Activated naive CD8-positive, alpha-beta T cell treated with anti-CD3 and anti-CD28 coated beads, Interleukin-2, amount 10 ng/mL, durations not matched to agents 7 days and 5 days (primary cell): ENCODE measurements around the gene SARM1. TPM values are rescaled to one million over a fixed set of nuclear protein-coding genes. Genes with fewer than 3 reads are reported as not detected.

Source experiments
- ATAC-seq: fragments of 150-1000 bp; cut with Tn5 transposase; one replicate; pipeline ENCODE4 v1.10.0; 2021; ENCODE audit warnings: low read depth, moderate library complexity
- POLR2A ChIA-PET: fragments of 350-600 bp; sonication (Branson Sonifier 250); formaldehyde crosslinking; loops from one replicate; lab custom pipeline; 2021; ENCODE audit warnings: antibody characterized with exemption; lab: Charles Lee
- DNase-seq: peaks from one replicate; pipeline ENCODE4 v3.0.0; 2021
- H3K27ac Mint-ChIP-seq: one replicate; pipeline ENCODE4 v1.8.0; 2022; ENCODE audit warnings: mild to moderate bottlenecking, mixed read lengths
- H3K27me3 Mint-ChIP-seq: one replicate; pipeline ENCODE4 v1.8.0; 2022; ENCODE audit warnings: mild to moderate bottlenecking, moderate library complexity, mixed read lengths
- H3K36me3 Mint-ChIP-seq: one replicate; pipeline ENCODE4 v1.8.0; 2021; ENCODE audit warnings: mild to moderate bottlenecking, mixed read lengths
- H3K4me1 Mint-ChIP-seq: one replicate; pipeline ENCODE4 v1.8.0; 2021; ENCODE audit warnings: mixed read lengths
- H3K4me3 Mint-ChIP-seq: one replicate; pipeline ENCODE4 v1.8.0; 2022; ENCODE audit warnings: mild to moderate bottlenecking, moderate library complexity, mixed read lengths
- H3K9me3 Mint-ChIP-seq: one replicate; pipeline ENCODE4 v1.8.0; 2021; ENCODE audit warnings: mixed read lengths
- total RNA-seq, 2 experiments: library from RNA; stranded (reverse); gene quantifications; one replicate each; pipeline ENCODE4 v1.2.3, GENCODE V29; 2021

SARM1 gene
- 10 to 100 TPM; 25.6 to 25.8 TPM for total RNA-seq

GRCh38 chr17:28371245-28372202, at the start of gene SARM1:
Gene SARM1, plus strand, starts transcription at chr17:28371694. Its CDS starts 339 bp downstream, at chr17:28372033.
- Mint-ChIP-seq H3K9me3 (no peaks in the 10 kb centered on the region), H3K4me1 (peaks cover 18% of the 10 kb centered on the region), H3K27me3 (no peaks in the 10 kb centered on the region), H3K27ac (peak within 1 kb of the TSS; percentile 88), H3K4me3 (peak within 1 kb of the TSS; percentile 94), H3K36me3 (no peaks in the 10 kb centered on the region)
- POLR2A ChIA-PET = interaction anchor here (3.0 to 3.4 kb wide), 2 partner anchors 13 to 14 kb away, joined by 16 to 19 read pairs; partner anchors contain the start of gene POLDIP2
- DNase-seq (peak; percentile 88), ATAC-seq (peak; percentile 92)

- Mint-ChIP-seq H3K27ac (no peak overlapping the region), H3K36me3 (peaks cover 4% of the 10 kb centered on the region), H3K9me3 (no peaks in the 10 kb centered on the region), H3K4me1 (peaks cover 19% of the 10 kb centered on the region), H3K27me3 (no peaks in the 10 kb centered on the region), H3K4me3 (no peak overlapping the region)
- no peak for ATAC-seq
- DNase-seq = no peak
- POLR2A ChIA-PET = no interaction called here
These were observed 47.2 kb upstream of the SARM1 start for GRCh38 chr17:28324267-28324745.

- Mint-ChIP-seq H3K27me3 (no peaks in the 10 kb centered on the region), H3K4me3 (no peak overlapping the region), H3K27ac (no peak overlapping the region), H3K9me3 (no peaks in the 10 kb centered on the region), H3K36me3 (peaks cover 4% of the 10 kb centered on the region), H3K4me1 (peaks cover 19% of the 10 kb centered on the region)
- ATAC-seq (no peak), DNase-seq (no peak)
- POLR2A ChIA-PET = no interaction called here
These were observed 46.7 kb upstream of the SARM1 start for GRCh38 chr17:28324781-28325180.

- peaks cover 4% of the 10 kb centered on the region for H3K36me3 Mint-ChIP-seq
- H3K27me3 Mint-ChIP-seq = no peaks in the 10 kb centered on the region
- no peak overlapping the region for H3K27ac Mint-ChIP-seq
- no peak for ATAC-seq
- POLR2A ChIA-PET = interaction anchor here (1.1 kb wide), 1 partner anchor 10 kb away, joined by 5 read pairs; the partner anchor contains the start of genes IFT20 and TNFAIP1
- H3K4me3 Mint-ChIP-seq = no peak overlapping the region
- peaks cover 14% of the 10 kb centered on the region for H3K4me1 Mint-ChIP-seq
- no peaks in the 10 kb centered on the region for H3K9me3 Mint-ChIP-seq
- DNase-seq = no peak
These were observed 46.3 kb upstream of the SARM1 start for GRCh38 chr17:28325211-28325610.

GRCh38 chr17:28326114-28326513, 45.4 kb upstream of the SARM1 start:
- peaks cover 1% of the 10 kb centered on the region for H3K36me3 Mint-ChIP-seq
- H3K27me3 Mint-ChIP-seq = no peaks in the 10 kb centered on the region
- POLR2A ChIA-PET = interaction anchor here (1.1 kb wide), 1 partner anchor 10 kb away, joined by 5 read pairs; the partner anchor contains the start of genes IFT20 and TNFAIP1
- H3K9me3 Mint-ChIP-seq = no peaks in the 10 kb centered on the region
- DNase-seq (no peak), ATAC-seq (no peak)
- no peak overlapping the region for H3K27ac Mint-ChIP-seq
- peaks cover 8% of the 10 kb centered on the region for H3K4me1 Mint-ChIP-seq
- no peak overlapping the region for H3K4me3 Mint-ChIP-seq

GRCh38 chr17:28327031-28327607, 44.4 kb upstream of the SARM1 start:
- no peak for DNase-seq
- Mint-ChIP-seq H3K36me3 (peaks cover 1% of the 10 kb centered on the region), H3K4me3 (no peak overlapping the region), H3K9me3 (no peaks in the 10 kb centered on the region), H3K27me3 (no peaks in the 10 kb centered on the region), H3K27ac (no peak overlapping the region), H3K4me1 (peaks cover 2% of the 10 kb centered on the region)
- POLR2A ChIA-PET = no interaction called here
- no peak for ATAC-seq

GRCh38 chr17:28327709-28328108, 43.8 kb upstream of the SARM1 start:
- H3K36me3 Mint-ChIP-seq = peaks cover 1% of the 10 kb centered on the region
- H3K27me3 Mint-ChIP-seq = no peaks in the 10 kb centered on the region
- POLR2A ChIA-PET = no interaction called here
- no peak overlapping the region for H3K27ac Mint-ChIP-seq
- DNase-seq (no peak), ATAC-seq (no peak)
- H3K9me3 Mint-ChIP-seq = no peaks in the 10 kb centered on the region
- H3K4me3 Mint-ChIP-seq = no peak overlapping the region
- H3K4me1 Mint-ChIP-seq = peaks cover 4% of the 10 kb centered on the region

GRCh38 chr17:28328325-28328724, 43.2 kb upstream of the SARM1 start:
- POLR2A ChIA-PET = no interaction called here
- Mint-ChIP-seq H3K27me3 (no peaks in the 10 kb centered on the region), H3K27ac (no peak overlapping the region), H3K4me3 (no peak overlapping the region), H3K36me3 (peaks cover 1% of the 10 kb centered on the region), H3K4me1 (peaks cover 2% of the 10 kb centered on the region), H3K9me3 (no peaks in the 10 kb centered on the region)
- DNase-seq (no peak), ATAC-seq (no peak)

- no peaks in the 10 kb centered on the region for H3K9me3 Mint-ChIP-seq
- peaks cover 1% of the 10 kb centered on the region for H3K36me3 Mint-ChIP-seq
- H3K27ac Mint-ChIP-seq = no peak overlapping the region
- ATAC-seq = no peak
- no peak overlapping the region for H3K4me3 Mint-ChIP-seq
- DNase-seq = no peak
- no peaks in the 10 kb centered on the region for H3K27me3 Mint-ChIP-seq
- POLR2A ChIA-PET = interaction anchor here (0.9 kb wide), 1 partner anchor 10 kb away, joined by 3 read pairs; no protein-coding TSS in a partner anchor
- H3K4me1 Mint-ChIP-seq = peaks cover 14% of the 10 kb centered on the region
These were observed 40.8 kb upstream of the SARM1 start for GRCh38 chr17:28330671-28331070.

- DNase-seq (no peak), ATAC-seq (no peak)
- Mint-ChIP-seq H3K9me3 (no peaks in the 10 kb centered on the region), H3K27ac (no peak overlapping the region), H3K4me3 (no peak overlapping the region), H3K4me1 (peaks cover 17% of the 10 kb centered on the region), H3K27me3 (no peaks in the 10 kb centered on the region), H3K36me3 (no peaks in the 10 kb centered on the region)
- POLR2A ChIA-PET = interaction anchor here (0.7 to 0.9 kb wide), 2 partner anchors 11 to 14 kb away, joined by 3 read pairs; no protein-coding TSS in a partner anchor
These were observed 39.5 kb upstream of the SARM1 start for GRCh38 chr17:28331891-28332420.

GRCh38 chr17:28333083-28333746, 38.3 kb upstream of the SARM1 start:
- POLR2A ChIA-PET = interaction anchor here (0.6 to 0.7 kb wide), 2 partner anchors 15 to 49 kb away, joined by 3 read pairs; no protein-coding TSS in a partner anchor
- peaks cover 23% of the 10 kb centered on the region for H3K4me1 Mint-ChIP-seq
- H3K36me3 Mint-ChIP-seq = no peaks in the 10 kb centered on the region
- no peak for DNase-seq
- H3K9me3 Mint-ChIP-seq = no peaks in the 10 kb centered on the region
- no peak overlapping the region for H3K27ac Mint-ChIP-seq
- no peaks in the 10 kb centered on the region for H3K27me3 Mint-ChIP-seq
- ATAC-seq = no peak
- H3K4me3 Mint-ChIP-seq = no peak overlapping the region

- H3K27ac Mint-ChIP-seq = peak overlapping the region; percentile 97
- ATAC-seq = no peak
- H3K4me1 Mint-ChIP-seq = peaks cover 27% of the 10 kb centered on the region
- no peaks in the 10 kb centered on the region for H3K36me3 Mint-ChIP-seq
- H3K4me3 Mint-ChIP-seq = peak overlapping the region; percentile 97
- no peaks in the 10 kb centered on the region for H3K27me3 Mint-ChIP-seq
- POLR2A ChIA-PET = interaction anchor here (1.1 to 2.8 kb wide), 3 partner anchors 13 to 23 kb away, joined by 3 to 75 read pairs (median 24); partner anchors contain the start of genes POLDIP2 and TMEM97
- DNase-seq = no peak
- H3K9me3 Mint-ChIP-seq = no peaks in the 10 kb centered on the region
These were observed 37.3 kb upstream of the SARM1 start for GRCh38 chr17:28334171-28334570.
